Loucy (cell line): Measurements from ENCODE around the gene RBFA.

Experiments used
- EZH2phosphoT487 ChIP-seq: fragments of 200-600 bp; IDR thresholded peaks from 2 replicates; pipeline ENCODE4 v1.6.1; 2018; ENCODE audit warnings: antibody characterized with exemption, mild to moderate bottlenecking, moderate library complexity, borderline replicate concordance
- TF ChIP-seq, protein P1 (sequence below): fragments of 200-600 bp; sonication (generic); conservative IDR thresholded peaks from 2 replicates; pipeline ENCODE4 v1.5.1; 2014; ENCODE audit warnings: mild to moderate bottlenecking, antibody characterized with exemption, low read length

- TF ChIP-seq, protein P1, sequence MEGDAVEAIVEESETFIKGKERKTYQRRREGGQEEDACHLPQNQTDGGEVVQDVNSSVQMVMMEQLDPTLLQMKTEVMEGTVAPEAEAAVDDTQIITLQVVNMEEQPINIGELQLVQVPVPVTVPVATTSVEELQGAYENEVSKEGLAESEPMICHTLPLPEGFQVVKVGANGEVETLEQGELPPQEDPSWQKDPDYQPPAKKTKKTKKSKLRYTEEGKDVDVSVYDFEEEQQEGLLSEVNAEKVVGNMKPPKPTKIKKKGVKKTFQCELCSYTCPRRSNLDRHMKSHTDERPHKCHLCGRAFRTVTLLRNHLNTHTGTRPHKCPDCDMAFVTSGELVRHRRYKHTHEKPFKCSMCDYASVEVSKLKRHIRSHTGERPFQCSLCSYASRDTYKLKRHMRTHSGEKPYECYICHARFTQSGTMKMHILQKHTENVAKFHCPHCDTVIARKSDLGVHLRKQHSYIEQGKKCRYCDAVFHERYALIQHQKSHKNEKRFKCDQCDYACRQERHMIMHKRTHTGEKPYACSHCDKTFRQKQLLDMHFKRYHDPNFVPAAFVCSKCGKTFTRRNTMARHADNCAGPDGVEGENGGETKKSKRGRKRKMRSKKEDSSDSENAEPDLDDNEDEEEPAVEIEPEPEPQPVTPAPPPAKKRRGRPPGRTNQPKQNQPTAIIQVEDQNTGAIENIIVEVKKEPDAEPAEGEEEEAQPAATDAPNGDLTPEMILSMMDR = no peak
- TF ChIP-seq EZH2phosphoT487 = no peak
Observed at GRCh38 chr18:79991494-79991893, 42.7 kb upstream of the RBFA start.
